Kidney (tissue), 14 donors: ENCODE data around the gene CD79B. TPM values are rescaled to one million over a fixed set of nuclear protein-coding genes. Genes with fewer than 3 reads are reported as not detected.
"Not testable (repeated sequence)": the region's sequence is repeated elsewhere in the genome, so short reads cannot be mapped to it uniquely, and the experiment has no call there.

ENCODE experiments used
- DNase-seq, 5 donors: peaks; one replicate each; pipeline ENCODE4 v3.0.0-alpha.2; 2013 to 2020
- FAIRE-seq: peaks from 2 replicates; lab custom pipeline; 2012; peaks lifted over from hg19 to GRCh38; lab: Jason Lieb, UNC
- H3K27ac ChIP-seq, 2 donors: one replicate each; pipeline ENCODE4 v1.7.0; 2013; ENCODE audit warnings: low read depth in 2 of 2, low read length in 2 of 2, inconsistent platforms in 1 of 2
- H3K27me3 ChIP-seq: one replicate; pipeline ENCODE4 v1.7.1; 2013; ENCODE audit warnings: low read length, inconsistent platforms; ENCODE audit not compliant: control insufficient read depth, insufficient read depth
- H3K36me3 ChIP-seq, 3 donors: one replicate each; pipeline versions ENCODE4 v1.7.0 to v1.7.1; 2013; ENCODE audit warnings: low read length in 3 of 3, control low read depth in 1 of 3, inconsistent platforms in 1 of 3; ENCODE audit not compliant: insufficient read depth in 3 of 3, control insufficient read depth in 2 of 3
- H3K4me1 ChIP-seq, 3 donors: one replicate each; pipeline versions ENCODE4 v1.7.0 to v1.7.1; 2013; ENCODE audit warnings: low read length in 3 of 3, inconsistent platforms in 1 of 3, low read depth in 1 of 3; ENCODE audit not compliant: control insufficient read depth in 2 of 3, insufficient read depth in 2 of 3
- H3K4me3 ChIP-seq, 3 donors: one replicate each; pipeline versions ENCODE4 v1.7.0 to v1.8.1; 2013; ENCODE audit warnings: low read length in 3 of 3, control low read depth in 1 of 3, inconsistent platforms in 1 of 3
- H3K9ac ChIP-seq, 3 donors: one replicate each; pipeline versions ENCODE4 v1.7.0 to v1.7.1; 2013; ENCODE audit warnings: low read length in 3 of 3, control low read depth in 1 of 3, inconsistent platforms in 1 of 3
- H3K9me3 ChIP-seq, 3 donors: one replicate each; pipeline versions ENCODE4 v1.7.0 to v1.7.1; 2013; ENCODE audit warnings: low read length in 3 of 3, control low read depth in 1 of 3, inconsistent platforms in 1 of 3; ENCODE audit not compliant: control insufficient read depth in 2 of 3, insufficient read depth in 1 of 3
- intact Hi-C: fragments of 100-400 bp; cut with DNase I; formaldehyde crosslinking; loops from one replicate; pipeline ENCODE4 v1.11.1; 2022
- polyA plus RNA-seq: library from polyadenylated mRNA; stranded (reverse); fragments of 350-450 nt; fragmentation: Illumina TruSeq; extraction: RNeasy Lipid Tissue Mini Kit (QIAGEN cat#74804); gene quantifications from one replicate; pipeline ENCODE4 v1.2.3, GENCODE V29; 2014; ENCODE audit warnings: low read depth, low replicate concordance; ENCODE audit not compliant: insufficient read depth
- total RNA-seq: library from RNA; stranded (reverse); fragmentation: NEBNext Ultra II Directional; extraction: Animal tissue kit (Norgen Biotek cat#: 25700); gene quantifications from one replicate; pipeline ENCODE4 v1.2.1, GENCODE V29; 2021
- TF ChIP-seq, protein P1 (sequence below): IDR thresholded peaks from 3 replicates; pipeline ENCODE4 v1.5.1; 2012; ENCODE audit warnings: mild to moderate bottlenecking, moderate library complexity, borderline replicate concordance; ENCODE audit not compliant: insufficient read depth; ENCODE audit errors: extremely low read depth
- donor health status: control.
- donor health status: control.
- donor health status: control.
- donor health status: control.
- donor health status: control.
- donor health status: DM: yes; HTN: yes; CAD: no.
- donor health status: Normal renal cell carcinoma (clear cell type).

Gene CD79B
- total and polyA plus RNA-seq, 2 donors from 2014 or later: 5.2 to 11.4 TPM

DNA sequence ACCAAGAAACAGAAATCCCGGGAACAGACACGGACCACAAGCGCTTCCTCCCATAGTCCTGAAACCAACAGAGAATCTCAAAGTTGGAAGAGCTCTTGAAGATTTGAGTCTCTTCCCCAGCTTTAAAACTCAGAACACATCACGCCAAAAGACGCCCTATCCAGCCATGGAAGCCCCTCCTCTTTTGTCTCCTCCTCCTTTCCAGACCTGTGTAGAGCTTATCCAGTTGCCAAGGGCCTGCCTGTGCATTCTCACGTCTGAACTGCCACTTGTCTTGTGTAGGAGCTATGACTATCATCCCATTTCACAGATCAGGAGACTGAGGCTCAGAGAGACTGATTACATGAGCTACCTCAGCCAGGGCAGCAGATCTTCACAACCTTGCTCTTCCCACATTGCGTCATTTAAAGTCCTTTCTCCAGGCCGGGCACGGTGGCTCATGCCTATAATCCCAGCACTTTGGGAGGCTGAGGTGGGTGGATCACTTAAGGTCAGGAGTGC is 49.5 kb downstream of the CD79B start:
- H3K27me3 ChIP-seq, DNase-seq, H3K4me3 ChIP-seq, H3K27ac ChIP-seq, H3K9ac ChIP-seq, FAIRE-seq, intact Hi-C loops, H3K9me3 ChIP-seq, H3K4me1 ChIP-seq, H3K36me3 ChIP-seq: not testable (repeated sequence)

DNA sequence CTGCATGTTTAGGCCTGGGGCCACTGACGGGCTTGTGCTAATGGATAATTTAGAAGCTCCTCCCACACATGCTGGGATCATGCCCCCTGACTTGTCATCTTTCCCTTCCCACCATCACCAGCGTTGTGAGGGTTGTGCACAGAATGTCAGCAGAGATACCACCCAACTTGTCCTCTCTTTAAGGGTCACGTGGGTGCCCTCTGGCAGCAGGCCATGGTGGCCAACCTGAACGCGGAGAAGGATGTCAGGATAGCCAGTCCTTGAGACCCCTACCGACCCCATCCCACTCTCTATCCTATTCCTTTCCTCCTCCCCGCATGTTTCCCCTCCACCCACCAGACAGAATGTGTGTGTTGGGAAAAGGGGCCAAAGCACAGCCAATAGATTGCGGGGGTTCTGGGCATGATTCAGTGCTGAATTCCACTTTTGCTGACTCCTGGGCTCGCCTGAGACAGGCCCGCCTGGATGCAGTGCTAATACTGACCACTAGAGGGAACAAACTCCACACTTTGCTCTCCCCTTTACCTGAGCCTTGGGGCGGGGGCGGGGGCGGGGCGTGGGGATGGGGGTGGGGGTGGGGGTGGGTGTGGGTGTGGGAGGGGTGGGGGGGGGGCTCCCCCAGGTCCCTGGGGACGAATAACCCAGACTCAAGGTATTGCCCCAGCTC is 50.1 kb downstream of the CD79B start, which contains the start of gene GH2:
Gene GH2, minus strand, starts transcription at position 10 of the 667 bp plus-strand sequence. CDS start 143 bp downstream, outside the sequence.
- H3K27ac ChIP-seq: no peak within 1 kb of the TSS
- H3K36me3 ChIP-seq: no peaks in the 10 kb centered on the region
- no peak within 1 kb of the TSS for H3K9ac ChIP-seq
- no peak for FAIRE-seq
- no peaks in the 10 kb centered on the region for H3K9me3 ChIP-seq
- intact Hi-C loops: no loop called here
- no peaks in the 10 kb centered on the region for H3K27me3 ChIP-seq
- H3K4me3 ChIP-seq: no peak within 1 kb of the TSS
- TF ChIP-seq, protein P1, sequence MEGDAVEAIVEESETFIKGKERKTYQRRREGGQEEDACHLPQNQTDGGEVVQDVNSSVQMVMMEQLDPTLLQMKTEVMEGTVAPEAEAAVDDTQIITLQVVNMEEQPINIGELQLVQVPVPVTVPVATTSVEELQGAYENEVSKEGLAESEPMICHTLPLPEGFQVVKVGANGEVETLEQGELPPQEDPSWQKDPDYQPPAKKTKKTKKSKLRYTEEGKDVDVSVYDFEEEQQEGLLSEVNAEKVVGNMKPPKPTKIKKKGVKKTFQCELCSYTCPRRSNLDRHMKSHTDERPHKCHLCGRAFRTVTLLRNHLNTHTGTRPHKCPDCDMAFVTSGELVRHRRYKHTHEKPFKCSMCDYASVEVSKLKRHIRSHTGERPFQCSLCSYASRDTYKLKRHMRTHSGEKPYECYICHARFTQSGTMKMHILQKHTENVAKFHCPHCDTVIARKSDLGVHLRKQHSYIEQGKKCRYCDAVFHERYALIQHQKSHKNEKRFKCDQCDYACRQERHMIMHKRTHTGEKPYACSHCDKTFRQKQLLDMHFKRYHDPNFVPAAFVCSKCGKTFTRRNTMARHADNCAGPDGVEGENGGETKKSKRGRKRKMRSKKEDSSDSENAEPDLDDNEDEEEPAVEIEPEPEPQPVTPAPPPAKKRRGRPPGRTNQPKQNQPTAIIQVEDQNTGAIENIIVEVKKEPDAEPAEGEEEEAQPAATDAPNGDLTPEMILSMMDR: peak; percentile 65
- no peaks in the 10 kb centered on the region for H3K4me1 ChIP-seq
- peak in 4 of 5 donors; percentile 45 to 60 (median 54) for DNase-seq

DNA sequence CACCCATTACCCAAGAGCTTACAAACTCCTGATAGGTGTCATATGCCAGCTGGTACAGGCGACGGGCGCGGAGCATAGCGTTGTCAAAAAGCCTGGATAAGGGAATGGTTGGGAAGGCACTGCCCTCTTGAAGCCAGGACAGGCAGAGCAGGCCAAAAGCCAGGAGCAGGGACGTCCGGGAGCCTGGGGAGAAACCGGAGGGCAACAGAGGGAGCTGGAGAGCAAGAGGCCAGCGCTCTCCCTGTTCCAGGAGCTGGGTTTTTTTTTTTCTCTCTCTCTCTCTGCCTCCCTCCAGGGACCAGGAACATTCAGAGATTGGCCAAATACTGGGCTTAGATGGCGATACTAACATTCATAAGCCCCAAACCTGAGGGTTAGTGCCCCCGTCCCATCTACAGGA is 50.8 kb downstream of the CD79B start:
- H3K9ac ChIP-seq, H3K4me1 ChIP-seq, H3K27ac ChIP-seq, H3K4me3 ChIP-seq, intact Hi-C loops, H3K9me3 ChIP-seq, H3K27me3 ChIP-seq, DNase-seq, H3K36me3 ChIP-seq, FAIRE-seq: not testable (repeated sequence)

DNA sequence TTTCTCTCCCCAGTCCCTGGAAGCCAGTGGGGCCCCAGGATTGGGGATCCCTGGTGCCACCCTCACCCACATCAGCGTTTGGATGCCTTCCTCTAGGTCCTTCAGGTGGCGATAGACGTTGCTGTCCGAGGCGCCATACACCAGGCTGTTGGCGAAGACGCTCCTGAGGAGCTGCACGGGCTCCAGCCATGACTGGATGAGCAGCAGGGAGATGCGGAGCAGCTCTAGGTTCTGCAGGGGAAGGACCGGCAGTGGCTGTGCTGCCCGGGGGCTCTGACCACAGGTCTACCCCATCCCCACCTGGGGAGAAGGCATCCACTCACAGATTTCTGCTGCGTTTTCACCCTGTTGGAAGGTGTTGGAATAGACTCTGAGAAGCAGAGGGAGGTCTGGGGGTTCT is 51.4 kb downstream of the CD79B start:
- H3K36me3 ChIP-seq: no peaks in the 10 kb centered on the region
- TF ChIP-seq, protein P1: no peak
- H3K27me3 ChIP-seq: no peaks in the 10 kb centered on the region
- intact Hi-C loops: no loop called here
- DNase-seq (no peak), FAIRE-seq (no peak)
- no peak overlapping the region for H3K27ac ChIP-seq
- no peak overlapping the region for H3K4me3 ChIP-seq
- H3K4me1 ChIP-seq: no peaks in the 10 kb centered on the region
- no peaks in the 10 kb centered on the region for H3K9me3 ChIP-seq
- H3K9ac ChIP-seq: no peak overlapping the region

Other genes starting within 250 kb of the CD79B start
- 32.3 TPM for gene LIMD2, start 232.2 kb downstream of the CD79B start, total RNA-seq
- 11.5 TPM for gene LIMD2, start 232.2 kb downstream of the CD79B start, polyA plus RNA-seq
- gene STRADA, start 190.5 kb downstream of the CD79B start, total RNA-seq: 38.9 TPM
- 25.7 TPM for gene STRADA, start 190.5 kb downstream of the CD79B start, polyA plus RNA-seq
- 83.1 TPM for gene CCDC47, start 158.7 kb downstream of the CD79B start, total RNA-seq
- gene CCDC47, start 158.7 kb downstream of the CD79B start, polyA plus RNA-seq: 50.9 TPM
- 104 TPM for gene DDX42, start 158.2 kb downstream of the CD79B start, total RNA-seq
- gene DDX42, start 158.2 kb downstream of the CD79B start, polyA plus RNA-seq: 38.6 TPM
- 145 TPM for gene PSMC5, start 104.9 kb downstream of the CD79B start, total RNA-seq
- 247 TPM for gene PSMC5, start 104.9 kb downstream of the CD79B start, polyA plus RNA-seq
- 38.7 TPM for gene FTSJ3, start 104.7 kb downstream of the CD79B start, total RNA-seq
- gene FTSJ3, start 104.7 kb downstream of the CD79B start, polyA plus RNA-seq: 23.7 TPM
- gene SMARCD2, start 89.6 kb downstream of the CD79B start, total RNA-seq: 65.1 TPM
- gene SMARCD2, start 89.6 kb downstream of the CD79B start, polyA plus RNA-seq: 39.9 TPM
- not detected for gene CSH2, start 58.7 kb downstream of the CD79B start, total RNA-seq
- not detected for gene CSH2, start 58.7 kb downstream of the CD79B start, polyA plus RNA-seq
- not detected for gene GH2, start 50.4 kb downstream of the CD79B start, total RNA-seq
- not detected for gene GH2, start 50.4 kb downstream of the CD79B start, polyA plus RNA-seq
- not detected for gene CSH1, start 35.8 kb downstream of the CD79B start, total RNA-seq
- not detected for gene CSH1, start 35.8 kb downstream of the CD79B start, polyA plus RNA-seq
- not detected for gene CSHL1, start 21.1 kb downstream of the CD79B start, total RNA-seq
- gene CSHL1, start 21.1 kb downstream of the CD79B start, polyA plus RNA-seq: not detected
- not detected for gene GH1, start 13.5 kb downstream of the CD79B start, total RNA-seq
- gene GH1, start 13.5 kb downstream of the CD79B start, polyA plus RNA-seq: not detected
- 3.4 TPM for gene SCN4A, start 40.6 kb upstream of the CD79B start, total RNA-seq
- gene SCN4A, start 40.6 kb upstream of the CD79B start, polyA plus RNA-seq: 0.19 TPM
- 4.4 TPM for gene PRR29, start 66.0 kb upstream of the CD79B start, total RNA-seq
- 1.2 TPM for gene PRR29, start 66.0 kb upstream of the CD79B start, polyA plus RNA-seq
- gene ICAM2, start 88.3 kb upstream of the CD79B start, total RNA-seq: 38.8 TPM
- gene ICAM2, start 88.3 kb upstream of the CD79B start, polyA plus RNA-seq: 55.8 TPM
- 37.0 TPM for gene ERN1, start 197.8 kb upstream of the CD79B start, total RNA-seq
- gene ERN1, start 197.8 kb upstream of the CD79B start, polyA plus RNA-seq: 2.8 TPM